HCT116 (cell line): ENCODE data around the gene PAK6.

Source experiments
- CEBPB ChIP-seq: IDR thresholded peaks from 2 replicates; pipeline ENCODE4 v1.6.1; 2012; ENCODE audit warnings: low read depth
- EZH2 ChIP-seq: fragments of 200-600 bp; sonication (generic); IDR thresholded peaks from 2 replicates; pipeline ENCODE4 v1.6.1; 2017; ENCODE audit warnings: antibody characterized with exemption, mixed run types
- POLR2A ChIP-seq: IDR thresholded peaks from 2 replicates; pipeline ENCODE4 v1.7.0; 2011; ENCODE audit warnings: borderline replicate concordance; ENCODE audit not compliant: insufficient read depth, insufficient read length; ENCODE audit errors: extremely low read depth
- POLR2AphosphoS5 ChIP-seq: IDR thresholded peaks from 2 replicates; pipeline ENCODE4 v1.6.1; 2011; ENCODE audit warnings: mild to moderate bottlenecking, low read depth, low read length, moderate library complexity
- TF ChIP-seq, protein P1 (sequence below), 3 experiments: fragments of 200-600 bp in 1 of 3; sonication (generic) in 1 of 3; IDR thresholded peaks in 2 of 3; conservative IDR thresholded peaks in 1 of 3; 2 replicates each; pipeline ENCODE4 v1.5.1; 2012 to 2017; ENCODE audit warnings: low read depth in 2 of 3, low read length in 2 of 3, antibody characterized with exemption in 1 of 3, borderline replicate concordance in 1 of 3, control low read depth in 1 of 3, mild to moderate bottlenecking in 1 of 3, mixed read lengths in 1 of 3, mixed run types in 1 of 3, moderate library complexity in 1 of 3; ENCODE audit not compliant: insufficient read depth in 1 of 3
- TF ChIP-seq, protein P2 (sequence below): IDR thresholded peaks from 2 replicates; pipeline ENCODE4 v1.6.1; 2012; ENCODE audit warnings: low read depth

DNA sequence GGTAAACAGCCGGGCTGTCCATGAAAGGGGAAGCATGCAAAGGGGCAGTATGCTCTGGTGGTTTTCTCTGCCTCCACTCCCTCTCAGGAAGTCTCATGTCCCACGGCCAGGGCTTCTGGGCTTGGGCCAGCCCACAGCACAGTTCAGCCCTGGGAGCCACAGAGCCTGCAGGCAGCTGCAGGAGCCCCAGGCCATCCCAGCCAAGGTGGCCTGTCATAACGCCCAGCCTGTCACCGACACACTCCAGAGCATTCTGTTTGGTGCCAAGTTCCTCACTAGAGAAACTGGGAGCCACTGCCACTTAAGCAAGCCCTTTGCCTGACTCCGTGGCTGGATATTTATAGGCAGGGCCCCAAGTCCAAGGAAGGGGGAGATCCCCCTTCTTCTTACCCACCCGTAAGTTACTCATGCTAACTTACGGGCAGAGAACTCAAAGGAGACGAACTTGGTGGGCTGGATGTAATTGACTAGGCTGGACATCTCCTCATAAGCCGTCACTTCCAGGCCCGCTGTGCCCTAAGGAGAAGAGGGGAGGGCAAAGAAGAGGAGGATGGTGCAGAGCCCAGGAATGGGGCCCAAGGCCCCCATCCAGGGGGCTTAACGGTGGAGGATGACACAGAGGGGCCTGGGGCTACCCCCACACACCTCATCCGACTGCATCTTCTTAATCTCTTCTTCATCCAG is 57.2 kb downstream of the PAK6 start:
- TF ChIP-seq, protein P1, sequence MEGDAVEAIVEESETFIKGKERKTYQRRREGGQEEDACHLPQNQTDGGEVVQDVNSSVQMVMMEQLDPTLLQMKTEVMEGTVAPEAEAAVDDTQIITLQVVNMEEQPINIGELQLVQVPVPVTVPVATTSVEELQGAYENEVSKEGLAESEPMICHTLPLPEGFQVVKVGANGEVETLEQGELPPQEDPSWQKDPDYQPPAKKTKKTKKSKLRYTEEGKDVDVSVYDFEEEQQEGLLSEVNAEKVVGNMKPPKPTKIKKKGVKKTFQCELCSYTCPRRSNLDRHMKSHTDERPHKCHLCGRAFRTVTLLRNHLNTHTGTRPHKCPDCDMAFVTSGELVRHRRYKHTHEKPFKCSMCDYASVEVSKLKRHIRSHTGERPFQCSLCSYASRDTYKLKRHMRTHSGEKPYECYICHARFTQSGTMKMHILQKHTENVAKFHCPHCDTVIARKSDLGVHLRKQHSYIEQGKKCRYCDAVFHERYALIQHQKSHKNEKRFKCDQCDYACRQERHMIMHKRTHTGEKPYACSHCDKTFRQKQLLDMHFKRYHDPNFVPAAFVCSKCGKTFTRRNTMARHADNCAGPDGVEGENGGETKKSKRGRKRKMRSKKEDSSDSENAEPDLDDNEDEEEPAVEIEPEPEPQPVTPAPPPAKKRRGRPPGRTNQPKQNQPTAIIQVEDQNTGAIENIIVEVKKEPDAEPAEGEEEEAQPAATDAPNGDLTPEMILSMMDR (IDR thresholded peaks at IDR 0.05 in 2 of 3, conservative IDR thresholded peaks at IDR 0.05 in 1 of 3; ENCODE audit: borderline replicate concordance in 1 of 3, insufficient read depth in 1 of 3, low read depth in 2 of 3, low read length in 2 of 3), result no peak
- no peak for TF ChIP-seq EZH2
- no peak for TF ChIP-seq CEBPB
- no peak for TF ChIP-seq POLR2AphosphoS5
- no peak for TF ChIP-seq POLR2A
- TF ChIP-seq, protein P2, sequence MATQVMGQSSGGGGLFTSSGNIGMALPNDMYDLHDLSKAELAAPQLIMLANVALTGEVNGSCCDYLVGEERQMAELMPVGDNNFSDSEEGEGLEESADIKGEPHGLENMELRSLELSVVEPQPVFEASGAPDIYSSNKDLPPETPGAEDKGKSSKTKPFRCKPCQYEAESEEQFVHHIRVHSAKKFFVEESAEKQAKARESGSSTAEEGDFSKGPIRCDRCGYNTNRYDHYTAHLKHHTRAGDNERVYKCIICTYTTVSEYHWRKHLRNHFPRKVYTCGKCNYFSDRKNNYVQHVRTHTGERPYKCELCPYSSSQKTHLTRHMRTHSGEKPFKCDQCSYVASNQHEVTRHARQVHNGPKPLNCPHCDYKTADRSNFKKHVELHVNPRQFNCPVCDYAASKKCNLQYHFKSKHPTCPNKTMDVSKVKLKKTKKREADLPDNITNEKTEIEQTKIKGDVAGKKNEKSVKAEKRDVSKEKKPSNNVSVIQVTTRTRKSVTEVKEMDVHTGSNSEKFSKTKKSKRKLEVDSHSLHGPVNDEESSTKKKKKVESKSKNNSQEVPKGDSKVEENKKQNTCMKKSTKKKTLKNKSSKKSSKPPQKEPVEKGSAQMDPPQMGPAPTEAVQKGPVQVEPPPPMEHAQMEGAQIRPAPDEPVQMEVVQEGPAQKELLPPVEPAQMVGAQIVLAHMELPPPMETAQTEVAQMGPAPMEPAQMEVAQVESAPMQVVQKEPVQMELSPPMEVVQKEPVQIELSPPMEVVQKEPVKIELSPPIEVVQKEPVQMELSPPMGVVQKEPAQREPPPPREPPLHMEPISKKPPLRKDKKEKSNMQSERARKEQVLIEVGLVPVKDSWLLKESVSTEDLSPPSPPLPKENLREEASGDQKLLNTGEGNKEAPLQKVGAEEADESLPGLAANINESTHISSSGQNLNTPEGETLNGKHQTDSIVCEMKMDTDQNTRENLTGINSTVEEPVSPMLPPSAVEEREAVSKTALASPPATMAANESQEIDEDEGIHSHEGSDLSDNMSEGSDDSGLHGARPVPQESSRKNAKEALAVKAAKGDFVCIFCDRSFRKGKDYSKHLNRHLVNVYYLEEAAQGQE, result no peak
